ENCODE results near the gene COLEC12.

COLEC12 gene

GRCh38 chr18:470661-471501 lies 29.6 kb downstream of the COLEC12 start:
- no peak for TF ChIP-seq CTCF (IDR thresholded peaks at IDR 0.05; ENCODE audit: insufficient read depth, low read depth, low read length, missing control alignments)
- no peak overlapping the region for H3K4me3 ChIP-seq (ENCODE audit: low read length)
- DNase-seq (ENCODE audit: low read depth): no peak

- H3K4me3 ChIP-seq (ENCODE audit: low read length): no peak overlapping the region
- DNase-seq (ENCODE audit: low read depth): no peak
- no peak for TF ChIP-seq CTCF (IDR thresholded peaks at IDR 0.05; ENCODE audit: insufficient read depth, low read depth, low read length, missing control alignments)
Measured at GRCh38 chr18:468955-469790, 31.3 kb downstream of the COLEC12 start.

- no peak overlapping the region for H3K4me3 ChIP-seq (ENCODE audit: low read length)
- DNase-seq (ENCODE audit: low read depth): no peak
- TF ChIP-seq CTCF (IDR thresholded peaks at IDR 0.05; ENCODE audit: insufficient read depth, low read depth, low read length, missing control alignments): no peak
Measured at GRCh38 chr18:463827-464541, 36.5 kb downstream of the COLEC12 start.

GRCh38 chr18:463403-463802 lies 37.1 kb downstream of the COLEC12 start:
- no peak for DNase-seq (ENCODE audit: low read depth)
- TF ChIP-seq CTCF (IDR thresholded peaks at IDR 0.05; ENCODE audit: insufficient read depth, low read depth, low read length, missing control alignments): no peak
- no peak overlapping the region for H3K4me3 ChIP-seq (ENCODE audit: low read length)

GRCh38 chr18:461762-462161 lies 38.7 kb downstream of the COLEC12 start:
- DNase-seq (ENCODE audit: low read depth): no peak
- no peak for TF ChIP-seq CTCF (IDR thresholded peaks at IDR 0.05; ENCODE audit: insufficient read depth, low read depth, low read length, missing control alignments)
- no peak overlapping the region for H3K4me3 ChIP-seq (ENCODE audit: low read length)

GRCh38 chr18:460791-461190 lies 39.7 kb downstream of the COLEC12 start:
- H3K4me3 ChIP-seq (ENCODE audit: low read length): no peak overlapping the region
- no peak for TF ChIP-seq CTCF (IDR thresholded peaks at IDR 0.05; ENCODE audit: insufficient read depth, low read depth, low read length, missing control alignments)
- DNase-seq (ENCODE audit: low read depth): no peak
